Activated T-helper 1 cell treated with anti-CD3 and anti-CD28 coated beads, Interleukin-12 subunit alpha, Interleukin-12 subunit beta, Interleukin-2, Interleukin-4 antibody, amounts not matched to agents 30 ng/mL and 10 ng/mL and 1 ng/mL, durations not matched to agents 14 hours and 24 hours and 36 hours (primary cell): Measurements from ENCODE around the gene CRELD2. TPM values are rescaled to one million over a fixed set of nuclear protein-coding genes. Genes with fewer than 3 reads are reported as not detected.
"Not testable (repeated sequence)": the region's sequence is repeated elsewhere in the genome, so short reads cannot be mapped to it uniquely, and the experiment has no call there.

ENCODE experiments used
- DNase-seq: peaks from one replicate; pipeline ENCODE4 v3.0.0; 2021; ENCODE audit warnings: low spot score
- H3K27ac Mint-ChIP-seq: one replicate; pipeline ENCODE4 v1.8.0; 2021; ENCODE audit warnings: mild to moderate bottlenecking, mixed read lengths
- H3K27me3 Mint-ChIP-seq: one replicate; pipeline ENCODE4 v1.8.0; 2022; ENCODE audit warnings: mild to moderate bottlenecking, moderate library complexity, mixed read lengths; ENCODE audit not compliant: insufficient read depth
- H3K36me3 Mint-ChIP-seq: one replicate; pipeline ENCODE4 v1.8.0; 2021; ENCODE audit warnings: low read depth, mixed read lengths
- H3K4me1 Mint-ChIP-seq: one replicate; pipeline ENCODE4 v1.8.0; 2021; ENCODE audit warnings: low read depth, mixed read lengths
- H3K4me3 Mint-ChIP-seq: one replicate; pipeline ENCODE4 v1.8.0; 2021; ENCODE audit warnings: mild to moderate bottlenecking, moderate library complexity, mixed read lengths
- H3K9me3 Mint-ChIP-seq: one replicate; pipeline ENCODE4 v1.8.0; 2021; ENCODE audit warnings: mixed read lengths
- intact Hi-C: fragments of 100-400 bp; cut with micrococcal nuclease; formaldehyde crosslinking; loops from one replicate; pipeline ENCODE4 v1.15.1; 2024
- total RNA-seq: library from RNA; stranded (reverse); gene quantifications from 2 replicates; pipeline ENCODE4 v1.2.3, GENCODE V29; 2022

The CRELD2 gene
- total RNA-seq, 1 donor from 2014 or later, result 51.0 TPM

GRCh38 chr22:49941507-49942316, 23.3 kb downstream of the CRELD2 start:
- Mint-ChIP-seq H3K36me3 (no peaks in the 10 kb centered on the region), H3K4me1 (peaks cover 5% of the 10 kb centered on the region), H3K27me3 (no peaks in the 10 kb centered on the region), H3K9me3 (no peaks in the 10 kb centered on the region), H3K4me3 (no peak overlapping the region), H3K27ac (no peak overlapping the region)
- no peak for DNase-seq
- intact Hi-C loops, result no loop called here

GRCh38 chr22:49942565-49943404, 24.4 kb downstream of the CRELD2 start:
- Mint-ChIP-seq H3K4me1 (peaks cover 5% of the 10 kb centered on the region), H3K36me3 (no peaks in the 10 kb centered on the region), H3K4me3 (no peak overlapping the region), H3K9me3 (no peaks in the 10 kb centered on the region), H3K27ac (no peak overlapping the region), H3K27me3 (no peaks in the 10 kb centered on the region)
- no peak for DNase-seq
- intact Hi-C loops, result no loop called here

GRCh38 chr22:49943405-49943765, 25.0 kb downstream of the CRELD2 start:
- Mint-ChIP-seq H3K27me3 (no peaks in the 10 kb centered on the region), H3K36me3 (no peaks in the 10 kb centered on the region), H3K4me1 (peaks cover 5% of the 10 kb centered on the region), H3K4me3 (no peak overlapping the region), H3K9me3 (no peaks in the 10 kb centered on the region), H3K27ac (no peak overlapping the region)
- DNase-seq, result no peak
- intact Hi-C loops, result no loop called here

GRCh38 chr22:49943771-49944398, 25.5 kb downstream of the CRELD2 start:
- Mint-ChIP-seq H3K27ac (no peak overlapping the region), H3K4me1 (peaks cover 5% of the 10 kb centered on the region), H3K9me3 (no peaks in the 10 kb centered on the region), H3K36me3 (no peaks in the 10 kb centered on the region), H3K27me3 (no peaks in the 10 kb centered on the region), H3K4me3 (no peak overlapping the region)
- intact Hi-C loops, result no loop called here
- no peak for DNase-seq

- Mint-ChIP-seq H3K27ac (no peak overlapping the region), H3K4me3 (no peak overlapping the region), H3K4me1 (peaks cover 5% of the 10 kb centered on the region), H3K27me3 (no peaks in the 10 kb centered on the region), H3K9me3 (no peaks in the 10 kb centered on the region), H3K36me3 (no peaks in the 10 kb centered on the region)
- intact Hi-C loops, result no loop called here
- no peak for DNase-seq
These were observed 26.0 kb downstream of the CRELD2 start for GRCh38 chr22:49944399-49944891.

GRCh38 chr22:49945042-49945794, 26.8 kb downstream of the CRELD2 start:
- peak; percentile 44 for DNase-seq
- H3K4me3 Mint-ChIP-seq, H3K27me3 Mint-ChIP-seq, H3K9me3 Mint-ChIP-seq, intact Hi-C loops, H3K36me3 Mint-ChIP-seq, H3K4me1 Mint-ChIP-seq: not testable (repeated sequence)
- peak overlapping the region; percentile 76 for H3K27ac Mint-ChIP-seq

- H3K36me3 Mint-ChIP-seq, result no peaks in the 10 kb centered on the region
These were observed 28.3 kb downstream of the CRELD2 start for GRCh38 chr22:49946612-49947295.

GRCh38 chr22:49947296-49947622, 28.8 kb downstream of the CRELD2 start:
- Mint-ChIP-seq H3K27ac (no peak overlapping the region), H3K9me3 (no peaks in the 10 kb centered on the region), H3K36me3 (no peaks in the 10 kb centered on the region), H3K4me3 (no peak overlapping the region), H3K27me3 (no peaks in the 10 kb centered on the region), H3K4me1 (peaks cover 5% of the 10 kb centered on the region)
- intact Hi-C loops, result no loop called here
- no peak for DNase-seq

More at GRCh38 chr22:49946612-49947295, 28.3 kb downstream of the CRELD2 start:
- peaks cover 5% of the 10 kb centered on the region for H3K4me1 Mint-ChIP-seq
- intact Hi-C loops, result no loop called here
- H3K27me3 Mint-ChIP-seq, result no peaks in the 10 kb centered on the region
- no peaks in the 10 kb centered on the region for H3K9me3 Mint-ChIP-seq
- H3K27ac Mint-ChIP-seq, result no peak overlapping the region
- DNase-seq, result no peak
- no peak overlapping the region for H3K4me3 Mint-ChIP-seq

- H3K9me3 Mint-ChIP-seq, result no peaks in the 10 kb centered on the region
- H3K4me3 Mint-ChIP-seq, result no peak overlapping the region
- no peak for DNase-seq
- no peaks in the 10 kb centered on the region for H3K36me3 Mint-ChIP-seq
- intact Hi-C loops, result no loop called here
- H3K27me3 Mint-ChIP-seq, result no peaks in the 10 kb centered on the region
- H3K27ac Mint-ChIP-seq, result no peak overlapping the region
- peaks cover 5% of the 10 kb centered on the region for H3K4me1 Mint-ChIP-seq
These were observed 29.9 kb downstream of the CRELD2 start for GRCh38 chr22:49948116-49948957.

- intact Hi-C loops, result no loop called here
- Mint-ChIP-seq H3K9me3 (no peaks in the 10 kb centered on the region), H3K36me3 (no peaks in the 10 kb centered on the region), H3K27me3 (no peaks in the 10 kb centered on the region), H3K4me1 (peaks cover 5% of the 10 kb centered on the region), H3K4me3 (no peak overlapping the region), H3K27ac (no peak overlapping the region)
- no peak for DNase-seq
These were observed 30.8 kb downstream of the CRELD2 start for GRCh38 chr22:49948958-49949913.

- Mint-ChIP-seq H3K9me3 (no peaks in the 10 kb centered on the region), H3K27ac (no peak overlapping the region), H3K36me3 (no peaks in the 10 kb centered on the region), H3K27me3 (no peaks in the 10 kb centered on the region), H3K4me1 (peaks cover 5% of the 10 kb centered on the region), H3K4me3 (no peak overlapping the region)
- intact Hi-C loops, result no loop called here
- DNase-seq, result no peak
These were observed 31.5 kb downstream of the CRELD2 start for GRCh38 chr22:49949914-49950292.
